ENCODE data around the gene MAGI3. TPM values are rescaled to one million over a fixed set of nuclear protein-coding genes. Genes with fewer than 3 reads are reported as not detected.
A peak's percentile ranks its signal among the peaks of the same experiment; 100 is the strongest.

The MAGI3 gene
- polyA plus RNA-seq, 2 of the 4 experiments (the other 2 are of a cell fraction), result 3.8 to 7.9 TPM

GRCh38 chr1:113444857-113445256, 54.5 kb downstream of the MAGI3 start:
- no peak for TF ChIP-seq RARB (CRISPR knock-in tag; IDR thresholded peaks at IDR 0.05)
- no peak for TF ChIP-seq RNF2 (IDR thresholded peaks at IDR 0.05; ENCODE audit: borderline replicate concordance, low read depth)
- TF ChIP-seq ZFP36 (IDR thresholded peaks at IDR 0.05; ENCODE audit: borderline replicate concordance, partially characterized antibody), result no peak
- TF ChIP-seq CBX2 (IDR thresholded peaks at IDR 0.05; ENCODE audit: borderline replicate concordance, low read depth), result no peak
- TF ChIP-seq TP53 (CRISPR knock-in tag; IDR thresholded peaks at IDR 0.05), result no peak
- TF ChIP-seq JUN (IDR thresholded peaks at IDR 0.05), result no peak
- TF ChIP-seq HEYL (CRISPR knock-in tag; IDR thresholded peaks at IDR 0.05), result no peak
- no peak for TF ChIP-seq NPAS2 (CRISPR knock-in tag; IDR thresholded peaks at IDR 0.05; ENCODE audit: borderline replicate concordance)
- no peak for TF ChIP-seq BHLHE40 (IDR thresholded peaks at IDR 0.05; ENCODE audit: low read depth, low read length)
- TF ChIP-seq CTCF (IDR thresholded peaks at IDR 0.05), result no peak
- no peak for TF ChIP-seq SREBF2 (IDR thresholded peaks at IDR 0.05)
- TF ChIP-seq REST (IDR thresholded peaks at IDR 0.05), result no peak
- no peak for TF ChIP-seq BCL3 (IDR thresholded peaks at IDR 0.05)
- no peak for TF ChIP-seq HOXB13 (CRISPR knock-in tag; IDR thresholded peaks at IDR 0.05; ENCODE audit: low read depth)
- TF ChIP-seq PHF8 (IDR thresholded peaks at IDR 0.05; ENCODE audit: borderline replicate concordance, low read depth), result no peak
- no peak for TF ChIP-seq RFX5 (IDR thresholded peaks at IDR 0.05)
- TF ChIP-seq HOXA7 (CRISPR knock-in tag; IDR thresholded peaks at IDR 0.05), result no peak
- Histone ChIP-seq H3K9me3 (peaks cover 11% of the 10 kb centered on the region), H3K4me3 (no peak overlapping the region), H3K27ac (no peak overlapping the region), H3K4me1 (peaks cover 7% of the 10 kb centered on the region; the same call in 2 of the 3 replicates), H3K4me2 (no peak overlapping the region)
- ATAC-seq (no peak), FAIRE-seq (no peak), DNase-seq (ENCODE audit: low read depth in 1 of 2, low spot score in 1 of 2) (no peak)
- ChIA-PET POLR2A (no interaction called here), CTCF (no interaction called here)

GRCh38 chr1:113451710-113452109, 61.4 kb downstream of the MAGI3 start:
- H3K9me3 ChIP-seq, result no peaks in the 10 kb centered on the region
- POLR2A ChIA-PET, result no interaction called here
- FAIRE-seq (no peak), DNase-seq (ENCODE audit: low read depth in 1 of 2, low spot score in 1 of 2) (no peak), ATAC-seq (no peak)
- peak overlapping the region; percentile 7; the same call in 1 of the 3 replicates for H3K4me2 ChIP-seq
- H3K4me1 ChIP-seq, result peaks cover 30% of the 10 kb centered on the region; the same call in 2 of the 3 replicates
- CTCF ChIA-PET, result interaction anchor here (1.4 kb wide), 1 partner anchor 48 kb away, joined by 3 read pairs; no protein-coding TSS in a partner anchor
- peak overlapping the region in 1 of 2 experiments; percentile 41; a peak in 1 of 6 replicates for H3K27ac ChIP-seq
- no peak overlapping the region for H3K4me3 ChIP-seq
- 19% methylated on average over 1 of the region's 1 CpG for WGBS (ENCODE audit: missing lambda C conversion rate)
- TF ChIP-seq E2F6 (IDR thresholded peaks at IDR 0.05; ENCODE audit: borderline replicate concordance, low read depth), result no peak
- TF ChIP-seq MYC (IDR thresholded peaks at IDR 0.05; ENCODE audit: borderline replicate concordance, low read length), result no peak
- TF ChIP-seq NPAS2 (CRISPR knock-in tag; IDR thresholded peaks at IDR 0.05; ENCODE audit: borderline replicate concordance), result no peak
- TF ChIP-seq CHD2 (IDR thresholded peaks at IDR 0.05; ENCODE audit: low read length, partially characterized antibody), result no peak
- no peak for TF ChIP-seq CTCF (IDR thresholded peaks at IDR 0.05)
- no peak for TF ChIP-seq PBX3 (IDR thresholded peaks at IDR 0.05)
- no peak for TF ChIP-seq MAX (IDR thresholded peaks at IDR 0.05)
- no peak for TF ChIP-seq HOXB13 (CRISPR knock-in tag; IDR thresholded peaks at IDR 0.05; ENCODE audit: low read depth)
- no peak for TF ChIP-seq FOSL2 (IDR thresholded peaks at IDR 0.05)
- no peak for TF ChIP-seq FOSL2 (CRISPR knock-in tag; IDR thresholded peaks at IDR 0.05)
- no peak for TF ChIP-seq HEYL (CRISPR knock-in tag; IDR thresholded peaks at IDR 0.05)
- TF ChIP-seq JUN (IDR thresholded peaks at IDR 0.05), result no peak
- no peak for TF ChIP-seq KDM5A (IDR thresholded peaks at IDR 0.05)
- TF ChIP-seq POLR2A (IDR thresholded peaks at IDR 0.05; ENCODE audit: low read length), result no peak
- no peak for TF ChIP-seq MAFK (IDR thresholded peaks at IDR 0.05; ENCODE audit: partially characterized antibody)
- no peak for TF ChIP-seq SMC3 (IDR thresholded peaks at IDR 0.05)

Data from A549 (cell line).